Measurements from ENCODE around the gene UGT2A2. TPM values are rescaled to one million over a fixed set of nuclear protein-coding genes. Genes with fewer than 3 reads are reported as not detected.
"Not testable (repeated sequence)": the region's sequence is repeated elsewhere in the genome, so short reads cannot be mapped to it uniquely, and the experiment has no call there.

The UGT2A2 gene
- total RNA-seq: not detected

- H3K4me3 Mint-ChIP-seq: no peak within 1 kb of the TSS
- no peak for ATAC-seq
- no peak for DNase-seq
- no peaks in the 10 kb centered on the region for H3K27me3 Mint-ChIP-seq (ENCODE audit: low read depth)
- no peaks in the 10 kb centered on the region for H3K36me3 Mint-ChIP-seq (ENCODE audit: insufficient read depth)
- H3K4me1 Mint-ChIP-seq (ENCODE audit: low read depth): no peaks in the 10 kb centered on the region
- no peaks in the 10 kb centered on the region for H3K9me3 Mint-ChIP-seq
These were observed at the start of gene UGT2A2 for GRCh38 chr4:69639542-69639941. Gene UGT2A2 (minus strand): TSS chr4:69639642. CDS start chr4:69639640, 2 bp downstream.

GRCh38 chr4:69684804-69685203 lies 45.4 kb upstream of the UGT2A2 start:
- Mint-ChIP-seq H3K9me3 (no peaks in the 10 kb centered on the region), H3K36me3 (ENCODE audit: insufficient read depth) (no peaks in the 10 kb centered on the region), H3K4me3 (no peak overlapping the region), H3K4me1 (ENCODE audit: low read depth) (peaks cover 2% of the 10 kb centered on the region), H3K27me3 (ENCODE audit: low read depth) (peaks cover 2% of the 10 kb centered on the region)
- ATAC-seq: no peak
- no peak for DNase-seq

- DNase-seq: no peak
- peaks cover 4% of the 10 kb centered on the region for H3K27me3 Mint-ChIP-seq (ENCODE audit: low read depth)
- no peak for ATAC-seq
- no peaks in the 10 kb centered on the region for H3K36me3 Mint-ChIP-seq (ENCODE audit: insufficient read depth)
- H3K4me1 Mint-ChIP-seq (ENCODE audit: low read depth): no peaks in the 10 kb centered on the region
- H3K4me3 Mint-ChIP-seq: no peak overlapping the region
- H3K9me3 Mint-ChIP-seq: no peaks in the 10 kb centered on the region
These were observed 29.2 kb upstream of the UGT2A2 start for GRCh38 chr4:69668680-69669079.

- not testable (repeated sequence) for H3K4me3 Mint-ChIP-seq; ATAC-seq; H3K36me3 Mint-ChIP-seq (ENCODE audit: insufficient read depth); H3K9me3 Mint-ChIP-seq; DNase-seq; H3K27me3 Mint-ChIP-seq (ENCODE audit: low read depth)
- H3K4me1 Mint-ChIP-seq (ENCODE audit: low read depth): peaks cover 17% of the 10 kb centered on the region
These were observed 24.6 kb upstream of the UGT2A2 start for GRCh38 chr4:69664009-69664408.

GRCh38 chr4:69661130-69661803 lies 21.8 kb upstream of the UGT2A2 start:
- not testable (repeated sequence) for H3K27me3 Mint-ChIP-seq (ENCODE audit: low read depth); H3K4me3 Mint-ChIP-seq; ATAC-seq; H3K9me3 Mint-ChIP-seq; DNase-seq; H3K36me3 Mint-ChIP-seq (ENCODE audit: insufficient read depth)
- H3K4me1 Mint-ChIP-seq (ENCODE audit: low read depth): peaks cover 17% of the 10 kb centered on the region

GRCh38 chr4:69658133-69658532 lies 18.7 kb upstream of the UGT2A2 start:
- Mint-ChIP-seq H3K9me3 (peaks cover 3% of the 10 kb centered on the region), H3K4me1 (ENCODE audit: low read depth) (peaks cover 17% of the 10 kb centered on the region), H3K36me3 (ENCODE audit: insufficient read depth) (no peaks in the 10 kb centered on the region), H3K4me3 (no peak overlapping the region), H3K27me3 (ENCODE audit: low read depth) (no peaks in the 10 kb centered on the region)
- ATAC-seq (no peak), DNase-seq (no peak)

- no peaks in the 10 kb centered on the region for H3K36me3 Mint-ChIP-seq (ENCODE audit: insufficient read depth)
- H3K27me3 Mint-ChIP-seq (ENCODE audit: low read depth): no peaks in the 10 kb centered on the region
- H3K4me3 Mint-ChIP-seq: no peak overlapping the region
- peaks cover 3% of the 10 kb centered on the region for H3K9me3 Mint-ChIP-seq
- no peak for ATAC-seq
- no peak for DNase-seq
- H3K4me1 Mint-ChIP-seq (ENCODE audit: low read depth): peaks cover 17% of the 10 kb centered on the region
These were observed 17.3 kb upstream of the UGT2A2 start for GRCh38 chr4:69656653-69657158.

GRCh38 chr4:69653147-69653546 lies 13.7 kb upstream of the UGT2A2 start, which contains the start of gene UGT2A1:
Gene UGT2A1 (minus strand): TSS chr4:69653247. CDS start chr4:69647644, 5,603 bp downstream.
- Mint-ChIP-seq H3K27me3 (ENCODE audit: low read depth) (no peaks in the 10 kb centered on the region), H3K36me3 (ENCODE audit: insufficient read depth) (no peaks in the 10 kb centered on the region), H3K4me3 (no peak within 1 kb of the TSS), H3K9me3 (no peaks in the 10 kb centered on the region), H3K4me1 (ENCODE audit: low read depth) (no peaks in the 10 kb centered on the region)
- ATAC-seq (no peak), DNase-seq (no peak)

- no peak for DNase-seq
- Mint-ChIP-seq H3K9me3 (no peaks in the 10 kb centered on the region), H3K4me1 (ENCODE audit: low read depth) (no peaks in the 10 kb centered on the region), H3K27me3 (ENCODE audit: low read depth) (no peaks in the 10 kb centered on the region), H3K4me3 (no peak overlapping the region), H3K36me3 (ENCODE audit: insufficient read depth) (no peaks in the 10 kb centered on the region)
- ATAC-seq: no peak
These were observed 11.4 kb upstream of the UGT2A2 start for GRCh38 chr4:69650872-69651271.

GRCh38 chr4:69649629-69650028 lies 10.2 kb upstream of the UGT2A2 start:
- Mint-ChIP-seq H3K9me3 (no peaks in the 10 kb centered on the region), H3K27me3 (ENCODE audit: low read depth) (no peaks in the 10 kb centered on the region), H3K4me3 (no peak overlapping the region), H3K4me1 (ENCODE audit: low read depth) (no peaks in the 10 kb centered on the region), H3K36me3 (ENCODE audit: insufficient read depth) (no peaks in the 10 kb centered on the region)
- DNase-seq (no peak), ATAC-seq (no peak)

GRCh38 chr4:69649207-69649606 lies 9.8 kb upstream of the UGT2A2 start:
- Mint-ChIP-seq H3K36me3 (ENCODE audit: insufficient read depth) (no peaks in the 10 kb centered on the region), H3K27me3 (ENCODE audit: low read depth) (no peaks in the 10 kb centered on the region), H3K4me3 (no peak overlapping the region), H3K9me3 (no peaks in the 10 kb centered on the region), H3K4me1 (ENCODE audit: low read depth) (no peaks in the 10 kb centered on the region)
- no peak for ATAC-seq
- DNase-seq: no peak

- H3K4me3 Mint-ChIP-seq: no peak overlapping the region
- H3K9me3 Mint-ChIP-seq: no peaks in the 10 kb centered on the region
- no peaks in the 10 kb centered on the region for H3K27me3 Mint-ChIP-seq (ENCODE audit: low read depth)
- DNase-seq (no peak), ATAC-seq (no peak)
- H3K36me3 Mint-ChIP-seq (ENCODE audit: insufficient read depth): no peaks in the 10 kb centered on the region
- H3K4me1 Mint-ChIP-seq (ENCODE audit: low read depth): no peaks in the 10 kb centered on the region
These were observed 3.5 kb upstream of the UGT2A2 start for GRCh38 chr4:69642961-69643360.

GRCh38 chr4:69640289-69640688 lies 847 bp upstream of the UGT2A2 start:
- Mint-ChIP-seq H3K36me3 (ENCODE audit: insufficient read depth) (no peaks in the 10 kb centered on the region), H3K27me3 (ENCODE audit: low read depth) (no peaks in the 10 kb centered on the region), H3K9me3 (no peaks in the 10 kb centered on the region), H3K4me1 (ENCODE audit: low read depth) (no peaks in the 10 kb centered on the region), H3K4me3 (no peak overlapping the region)
- no peak for ATAC-seq
- DNase-seq: no peak

GRCh38 chr4:69617083-69617694 lies 22.3 kb downstream of the UGT2A2 start:
- no peak for DNase-seq
- ATAC-seq: no peak
- H3K27me3 Mint-ChIP-seq (ENCODE audit: low read depth): no peaks in the 10 kb centered on the region
- no peaks in the 10 kb centered on the region for H3K4me1 Mint-ChIP-seq (ENCODE audit: low read depth)
- H3K4me3 Mint-ChIP-seq: no peak overlapping the region
- peaks cover 4% of the 10 kb centered on the region for H3K9me3 Mint-ChIP-seq
- H3K36me3 Mint-ChIP-seq (ENCODE audit: insufficient read depth): no peaks in the 10 kb centered on the region

GRCh38 chr4:69610484-69610883 lies 29.0 kb downstream of the UGT2A2 start:
- no peak for ATAC-seq
- no peak overlapping the region for H3K4me3 Mint-ChIP-seq
- H3K27me3 Mint-ChIP-seq (ENCODE audit: low read depth): no peaks in the 10 kb centered on the region
- no peaks in the 10 kb centered on the region for H3K4me1 Mint-ChIP-seq (ENCODE audit: low read depth)
- no peaks in the 10 kb centered on the region for H3K9me3 Mint-ChIP-seq
- H3K36me3 Mint-ChIP-seq (ENCODE audit: insufficient read depth): no peaks in the 10 kb centered on the region
- DNase-seq: no peak

Data from activated T-cell treated with anti-CD3 and anti-CD28 coated beads, Interleukin-2, amount 50 U/mL, for 4 hours (primary cell).